Measurements from ENCODE around the gene GNA12.

DNA sequence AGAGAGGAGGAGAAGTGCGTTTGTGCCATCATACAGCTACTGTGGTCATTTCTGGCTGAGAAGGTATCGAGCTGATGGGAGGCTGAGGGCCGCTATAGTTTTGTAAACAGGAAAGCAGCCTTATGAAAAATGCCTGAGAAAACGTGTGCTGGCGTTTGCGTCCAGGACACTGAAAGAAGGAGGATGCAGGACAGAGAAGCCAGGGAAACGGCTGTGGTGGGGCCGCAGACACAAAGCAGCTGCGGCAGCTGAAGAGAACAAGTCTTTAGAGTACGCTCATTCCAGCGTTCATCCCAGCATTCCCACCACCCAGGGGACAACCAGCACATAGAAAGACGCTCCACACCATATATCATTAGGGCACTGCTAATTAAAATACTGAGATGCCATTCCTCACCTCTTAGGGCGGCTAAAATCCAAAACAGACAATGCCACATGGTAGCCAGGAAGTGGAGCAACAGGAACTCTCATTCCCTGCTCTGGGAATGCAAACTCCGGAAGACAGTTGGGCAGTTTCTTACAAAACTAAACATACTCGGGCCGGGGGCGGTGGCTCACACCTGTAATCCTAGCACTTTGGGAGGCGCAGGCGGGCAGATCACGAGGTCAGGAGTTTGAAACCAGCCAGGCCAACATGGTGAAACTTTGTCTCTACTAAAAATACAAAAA, 18.4 kb downstream of the GNA12 start:
- TF ChIP-seq, protein P1, sequence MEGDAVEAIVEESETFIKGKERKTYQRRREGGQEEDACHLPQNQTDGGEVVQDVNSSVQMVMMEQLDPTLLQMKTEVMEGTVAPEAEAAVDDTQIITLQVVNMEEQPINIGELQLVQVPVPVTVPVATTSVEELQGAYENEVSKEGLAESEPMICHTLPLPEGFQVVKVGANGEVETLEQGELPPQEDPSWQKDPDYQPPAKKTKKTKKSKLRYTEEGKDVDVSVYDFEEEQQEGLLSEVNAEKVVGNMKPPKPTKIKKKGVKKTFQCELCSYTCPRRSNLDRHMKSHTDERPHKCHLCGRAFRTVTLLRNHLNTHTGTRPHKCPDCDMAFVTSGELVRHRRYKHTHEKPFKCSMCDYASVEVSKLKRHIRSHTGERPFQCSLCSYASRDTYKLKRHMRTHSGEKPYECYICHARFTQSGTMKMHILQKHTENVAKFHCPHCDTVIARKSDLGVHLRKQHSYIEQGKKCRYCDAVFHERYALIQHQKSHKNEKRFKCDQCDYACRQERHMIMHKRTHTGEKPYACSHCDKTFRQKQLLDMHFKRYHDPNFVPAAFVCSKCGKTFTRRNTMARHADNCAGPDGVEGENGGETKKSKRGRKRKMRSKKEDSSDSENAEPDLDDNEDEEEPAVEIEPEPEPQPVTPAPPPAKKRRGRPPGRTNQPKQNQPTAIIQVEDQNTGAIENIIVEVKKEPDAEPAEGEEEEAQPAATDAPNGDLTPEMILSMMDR (conservative IDR thresholded peaks at IDR 0.05; ENCODE audit: low read depth, low read length): no peak
- TF ChIP-seq POLR2A (IDR thresholded peaks at IDR 0.05; ENCODE audit: low read depth, low read length) (no peak), SMC3 (IDR thresholded peaks at IDR 0.05; ENCODE audit: low read depth, low read length) (no peak), CHD1 (IDR thresholded peaks at IDR 0.05; ENCODE audit: low read depth, low read length) (no peak), FOS (IDR thresholded peaks at IDR 0.05; ENCODE audit: low read depth, low read length) (no peak)
- TF ChIP-seq, protein P2, sequence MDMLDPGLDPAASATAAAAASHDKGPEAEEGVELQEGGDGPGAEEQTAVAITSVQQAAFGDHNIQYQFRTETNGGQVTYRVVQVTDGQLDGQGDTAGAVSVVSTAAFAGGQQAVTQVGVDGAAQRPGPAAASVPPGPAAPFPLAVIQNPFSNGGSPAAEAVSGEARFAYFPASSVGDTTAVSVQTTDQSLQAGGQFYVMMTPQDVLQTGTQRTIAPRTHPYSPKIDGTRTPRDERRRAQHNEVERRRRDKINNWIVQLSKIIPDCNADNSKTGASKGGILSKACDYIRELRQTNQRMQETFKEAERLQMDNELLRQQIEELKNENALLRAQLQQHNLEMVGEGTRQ (IDR thresholded peaks at IDR 0.05; ENCODE audit: low read depth, low read length): no peak

Data from IMR-90 (cell line).